H7 (cell line): ENCODE results near the gene ACSM3. TPM values are rescaled to one million over a fixed set of nuclear protein-coding genes. Genes with fewer than 3 reads are reported as not detected.
"Not testable (repeated sequence)": the region's sequence is repeated elsewhere in the genome, so short reads cannot be mapped to it uniquely, and the experiment has no call there.

Source experiments
- DNase-seq: peaks from one replicate; pipeline ENCODE4 v3.0.0; 2012
- H3K27me3 ChIP-seq: 2 replicates; pipeline ENCODE4 v1.6.0; 2011; ENCODE audit warnings: mild to moderate bottlenecking, low read length; ENCODE audit not compliant: control insufficient read depth, insufficient read depth
- H3K36me3 ChIP-seq: replicated peaks from 2 replicates; pipeline ENCODE4 v1.5.1; 2011; ENCODE audit warnings: low read length; ENCODE audit not compliant: control insufficient read depth, insufficient read depth
- H3K4me3 ChIP-seq: 2 replicates; pipeline ENCODE4 v1.5.1; 2011; ENCODE audit warnings: low read depth, mild to moderate bottlenecking, control low read depth, low read length, moderate library complexity; ENCODE audit not compliant: insufficient read depth
- total RNA-seq: library from RNA; depleted of rRNA; stranded (reverse); fragments of >200 nt; shearing (Covaris generic); gene quantifications from 2 replicates; pipeline ENCODE4 v1.2.3, GENCODE V29; 2014; rRNA removed

Gene ACSM3
- 2.4 and 6.2 TPM in 2 replicates for total RNA-seq

- DNase-seq: peak; percentile 67
- peak within 1 kb of the TSS; percentile 36 for H3K4me3 ChIP-seq
- H3K27me3 ChIP-seq: no peaks in the 10 kb centered on the region
- H3K36me3 ChIP-seq: no peaks in the 10 kb centered on the region
Measured at GRCh38 chr16:20763461-20764232, at the start of gene ACSM3. ACSM3 (plus strand) TSS chr16:20764014; CDS start chr16:20770035, 6,021 bp downstream.

- not testable (repeated sequence) for H3K4me3 ChIP-seq, H3K27me3 ChIP-seq, DNase-seq, H3K36me3 ChIP-seq
Measured at GRCh38 chr16:20717718-20718117, 46.1 kb upstream of the ACSM3 start.

- no peaks in the 10 kb centered on the region for H3K36me3 ChIP-seq
Measured at GRCh38 chr16:20720251-20720650, 43.6 kb upstream of the ACSM3 start.

GRCh38 chr16:20726661-20727060 is 37.2 kb upstream of the ACSM3 start:
- no peak for DNase-seq
- no peaks in the 10 kb centered on the region for H3K27me3 ChIP-seq
- no peaks in the 10 kb centered on the region for H3K36me3 ChIP-seq
- no peak overlapping the region for H3K4me3 ChIP-seq

More at GRCh38 chr16:20720251-20720650, 43.6 kb upstream of the ACSM3 start:
- DNase-seq: no peak
- Histone ChIP-seq H3K27me3 (no peaks in the 10 kb centered on the region), H3K4me3 (no peak overlapping the region)

GRCh38 chr16:20727181-20727580 is 36.6 kb upstream of the ACSM3 start:
- no peak for DNase-seq
- Histone ChIP-seq H3K36me3 (no peaks in the 10 kb centered on the region), H3K4me3 (no peak overlapping the region), H3K27me3 (no peaks in the 10 kb centered on the region)

- Histone ChIP-seq H3K4me3 (no peak overlapping the region), H3K27me3 (no peaks in the 10 kb centered on the region), H3K36me3 (no peaks in the 10 kb centered on the region)
- DNase-seq: no peak
Measured at GRCh38 chr16:20729141-20729540, 34.7 kb upstream of the ACSM3 start.

GRCh38 chr16:20734056-20734455 is 29.8 kb upstream of the ACSM3 start:
- Histone ChIP-seq H3K27me3 (no peaks in the 10 kb centered on the region), H3K36me3 (peaks cover 22% of the 10 kb centered on the region), H3K4me3 (no peak overlapping the region)
- DNase-seq: no peak

GRCh38 chr16:20734782-20735181 is 29.0 kb upstream of the ACSM3 start:
- Histone ChIP-seq H3K27me3 (no peaks in the 10 kb centered on the region), H3K4me3 (no peak overlapping the region), H3K36me3 (peaks cover 22% of the 10 kb centered on the region)
- DNase-seq: no peak

- Histone ChIP-seq H3K27me3 (no peaks in the 10 kb centered on the region), H3K36me3 (peaks cover 22% of the 10 kb centered on the region), H3K4me3 (no peak overlapping the region)
- no peak for DNase-seq
Measured at GRCh38 chr16:20735490-20735889, 28.3 kb upstream of the ACSM3 start.

- Histone ChIP-seq H3K4me3 (peak overlapping the region; percentile 100), H3K36me3 (peaks cover 20% of the 10 kb centered on the region), H3K27me3 (no peaks in the 10 kb centered on the region)
- DNase-seq: no peak
Measured at GRCh38 chr16:20740007-20740883, 23.6 kb upstream of the ACSM3 start.

GRCh38 chr16:20740901-20741521 is 22.8 kb upstream of the ACSM3 start:
- Histone ChIP-seq H3K36me3 (peaks cover 18% of the 10 kb centered on the region), H3K27me3 (no peaks in the 10 kb centered on the region), H3K4me3 (peak overlapping the region; percentile 100)
- DNase-seq: peak; percentile 93

- Histone ChIP-seq H3K36me3 (peaks cover 12% of the 10 kb centered on the region), H3K4me3 (peak within 1 kb of the TSS; percentile 100), H3K27me3 (no peaks in the 10 kb centered on the region)
- DNase-seq: peak; percentile 95
Measured at GRCh38 chr16:20741554-20742285, 22.1 kb upstream of the ACSM3 start, which contains the start of gene THUMPD1. THUMPD1 (minus strand) TSS chr16:20741818; CDS start chr16:20741739, 79 bp downstream.

- H3K36me3 ChIP-seq: peaks cover 4% of the 10 kb centered on the region
- no peaks in the 10 kb centered on the region for H3K27me3 ChIP-seq
- no peak overlapping the region for H3K4me3 ChIP-seq
- DNase-seq: no peak
Measured at GRCh38 chr16:20743591-20743990, 20.2 kb upstream of the ACSM3 start.

- no peak for DNase-seq
- H3K27me3 ChIP-seq: no peaks in the 10 kb centered on the region
Measured at GRCh38 chr16:20744922-20745440, 18.8 kb upstream of the ACSM3 start.

More at GRCh38 chr16:20744922-20745440, 18.8 kb upstream of the ACSM3 start:
- no peak overlapping the region for H3K4me3 ChIP-seq
- H3K36me3 ChIP-seq: no peaks in the 10 kb centered on the region
